Stimulated activated CD4-positive, alpha-beta T cell treated with anti-CD3 and anti-CD28 coated beads, Interleukin-1b, Interleukin-23, amount 100 ng/mL, for 24 hours (primary cell): ENCODE data around the gene SRD5A2.
"Not testable (repeated sequence)": the region's sequence is repeated elsewhere in the genome, so short reads cannot be mapped to it uniquely, and the experiment has no call there.

Experiments used
- DNase-seq, 4 experiments: peaks; one replicate each; pipeline ENCODE4 v3.0.0-alpha.2; 2020; ENCODE audit warnings: low read depth in 4 of 4, low spot score in 1 of 4

SRD5A2 gene

GRCh38 chr2:31534636-31535035 lies 46.1 kb downstream of the SRD5A2 start:
- no peak for DNase-seq

GRCh38 chr2:31533036-31533435 lies 47.7 kb downstream of the SRD5A2 start:
- no peak for DNase-seq

GRCh38 chr2:31531101-31531500 lies 49.6 kb downstream of the SRD5A2 start:
- no peak for DNase-seq

- no peak for DNase-seq
Observed at GRCh38 chr2:31529256-31529655, 51.5 kb downstream of the SRD5A2 start.

GRCh38 chr2:31528823-31529222 lies 51.9 kb downstream of the SRD5A2 start:
- DNase-seq, result no peak

GRCh38 chr2:31526946-31527732 lies 53.6 kb downstream of the SRD5A2 start:
- DNase-seq, result no peak

- DNase-seq, result no peak
Observed at GRCh38 chr2:31525876-31526275, 54.9 kb downstream of the SRD5A2 start.

- DNase-seq, result no peak
Observed at GRCh38 chr2:31524592-31524991, 56.1 kb downstream of the SRD5A2 start.

GRCh38 chr2:31523871-31524492 lies 56.8 kb downstream of the SRD5A2 start:
- peak; percentile 32 to 54 (median 44) for DNase-seq

- DNase-seq, result no peak
Observed at GRCh38 chr2:31522786-31523185, 58.0 kb downstream of the SRD5A2 start.

- DNase-seq, result no peak
Observed at GRCh38 chr2:31517442-31518203, 63.1 kb downstream of the SRD5A2 start.

- DNase-seq, result no peak
Observed at GRCh38 chr2:31515586-31515985, 65.2 kb downstream of the SRD5A2 start.

- DNase-seq, result no peak
Observed at GRCh38 chr2:31513553-31513952, 67.2 kb downstream of the SRD5A2 start.

GRCh38 chr2:31511376-31511775 lies 69.4 kb downstream of the SRD5A2 start:
- no peak for DNase-seq

GRCh38 chr2:31505111-31505510 lies 75.6 kb downstream of the SRD5A2 start:
- no peak for DNase-seq

- DNase-seq, result no peak
Observed at GRCh38 chr2:31504311-31504710, 76.4 kb downstream of the SRD5A2 start.

- DNase-seq, result not testable (repeated sequence)
Observed at GRCh38 chr2:31496451-31496874, 84.3 kb downstream of the SRD5A2 start.

- not testable (repeated sequence) for DNase-seq
Observed at GRCh38 chr2:31489339-31489738, 91.4 kb downstream of the SRD5A2 start.

GRCh38 chr2:31483246-31483645 lies 97.5 kb downstream of the SRD5A2 start:
- no peak for DNase-seq

GRCh38 chr2:31476511-31477180 lies 104.1 kb downstream of the SRD5A2 start:
- DNase-seq, result no peak

GRCh38 chr2:31475692-31476091 lies 105.0 kb downstream of the SRD5A2 start:
- DNase-seq, result no peak
